GM10266 (cell line): ENCODE data around the gene SMIM12.

Source experiments
- DNase-seq: peaks from one replicate; pipeline ENCODE4 v3.0.0; 2012; ENCODE audit errors: extremely low spot score
- TF ChIP-seq, protein P1 (sequence below): IDR thresholded peaks from 2 replicates; pipeline ENCODE4 v1.5.1; 2012; ENCODE audit warnings: mild to moderate bottlenecking, low read depth; ENCODE audit not compliant: control insufficient read depth, insufficient read depth; ENCODE audit errors: missing control alignments

The SMIM12 gene

DNA sequence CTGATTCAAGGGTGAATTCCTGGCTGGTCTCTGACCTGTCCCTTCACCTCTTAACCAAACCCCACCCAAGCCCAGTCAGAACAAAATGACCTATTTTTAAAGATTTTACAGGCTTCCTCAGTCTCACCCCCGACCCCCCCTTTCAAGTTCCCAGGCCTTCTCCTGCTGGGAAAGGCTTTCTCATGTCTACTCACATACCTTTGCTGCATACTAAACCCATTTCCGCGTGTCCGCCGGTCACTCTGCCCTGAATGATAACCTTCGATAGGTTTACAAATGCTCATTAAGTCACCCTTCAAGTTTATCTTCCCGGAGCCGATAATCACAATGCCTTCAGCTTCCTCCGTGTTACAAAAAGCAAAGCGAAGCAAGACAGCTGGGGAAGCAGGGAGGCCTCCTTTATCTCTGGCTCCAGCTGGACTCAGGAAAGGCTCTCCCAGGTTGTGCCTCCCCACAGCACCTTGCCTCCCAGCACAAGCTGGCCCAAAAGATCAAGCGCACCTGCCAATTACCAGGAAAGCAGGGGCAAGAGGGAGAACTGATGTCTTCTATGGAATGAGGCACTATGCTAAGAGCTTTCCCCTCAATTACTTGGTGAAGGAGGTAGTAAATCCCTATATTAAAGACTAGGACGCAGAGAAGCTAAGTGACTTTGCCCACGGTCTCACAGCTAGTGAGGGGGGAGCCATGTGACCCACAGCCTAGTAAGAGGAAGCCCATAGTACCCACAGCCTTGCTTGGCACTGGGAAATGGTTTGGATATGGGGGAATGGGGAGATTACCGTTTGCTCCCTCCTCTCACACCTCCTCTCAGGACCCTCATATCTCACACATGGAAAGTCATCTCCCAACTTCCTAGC lies 15.9 kb downstream of the SMIM12 start:
- DNase-seq = no peak
- TF ChIP-seq, protein P1, sequence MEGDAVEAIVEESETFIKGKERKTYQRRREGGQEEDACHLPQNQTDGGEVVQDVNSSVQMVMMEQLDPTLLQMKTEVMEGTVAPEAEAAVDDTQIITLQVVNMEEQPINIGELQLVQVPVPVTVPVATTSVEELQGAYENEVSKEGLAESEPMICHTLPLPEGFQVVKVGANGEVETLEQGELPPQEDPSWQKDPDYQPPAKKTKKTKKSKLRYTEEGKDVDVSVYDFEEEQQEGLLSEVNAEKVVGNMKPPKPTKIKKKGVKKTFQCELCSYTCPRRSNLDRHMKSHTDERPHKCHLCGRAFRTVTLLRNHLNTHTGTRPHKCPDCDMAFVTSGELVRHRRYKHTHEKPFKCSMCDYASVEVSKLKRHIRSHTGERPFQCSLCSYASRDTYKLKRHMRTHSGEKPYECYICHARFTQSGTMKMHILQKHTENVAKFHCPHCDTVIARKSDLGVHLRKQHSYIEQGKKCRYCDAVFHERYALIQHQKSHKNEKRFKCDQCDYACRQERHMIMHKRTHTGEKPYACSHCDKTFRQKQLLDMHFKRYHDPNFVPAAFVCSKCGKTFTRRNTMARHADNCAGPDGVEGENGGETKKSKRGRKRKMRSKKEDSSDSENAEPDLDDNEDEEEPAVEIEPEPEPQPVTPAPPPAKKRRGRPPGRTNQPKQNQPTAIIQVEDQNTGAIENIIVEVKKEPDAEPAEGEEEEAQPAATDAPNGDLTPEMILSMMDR = no peak

DNA sequence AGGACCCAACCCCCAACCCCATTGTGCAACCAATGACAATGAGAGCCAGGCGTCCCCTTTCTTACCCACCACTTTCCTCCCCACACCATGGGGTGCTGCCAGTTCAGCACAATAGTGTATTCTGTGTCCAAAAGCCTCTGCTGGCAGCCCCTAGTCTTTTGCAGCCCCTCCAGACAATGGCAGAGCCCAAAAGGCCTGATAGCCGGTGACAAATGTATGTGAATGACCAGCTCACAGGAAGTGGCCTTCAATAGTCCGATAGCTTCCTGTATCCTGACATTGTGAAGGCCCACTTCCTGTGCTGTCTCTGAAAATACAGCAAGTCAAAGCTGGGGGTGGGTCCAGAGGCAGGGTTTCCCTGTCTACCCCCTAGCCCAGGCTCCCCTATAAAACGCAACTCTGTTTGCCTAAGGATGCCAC lies 16.6 kb downstream of the SMIM12 start:
- TF ChIP-seq, protein P1 = no peak
- DNase-seq = no peak

DNA sequence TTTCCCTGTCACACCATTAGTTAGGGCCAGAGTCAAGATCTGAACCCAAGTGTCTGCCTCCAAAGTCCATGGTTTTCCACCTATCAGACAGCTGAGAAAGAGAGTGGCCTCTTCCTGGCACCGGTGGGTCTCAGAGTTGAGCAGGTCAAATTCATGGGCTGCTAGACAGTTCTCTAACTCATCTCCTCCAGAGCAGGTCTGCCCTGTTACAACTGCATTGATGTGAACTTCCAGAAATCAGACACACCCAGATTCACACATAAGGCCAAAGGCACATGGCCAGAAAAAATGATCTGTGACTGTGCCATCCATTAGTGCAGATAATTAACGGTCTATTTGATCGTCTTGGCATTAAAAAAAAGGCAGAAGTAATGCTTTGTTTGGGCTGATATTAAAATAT lies 17.5 kb downstream of the SMIM12 start:
- no peak for DNase-seq
- TF ChIP-seq, protein P1 = no peak

DNA sequence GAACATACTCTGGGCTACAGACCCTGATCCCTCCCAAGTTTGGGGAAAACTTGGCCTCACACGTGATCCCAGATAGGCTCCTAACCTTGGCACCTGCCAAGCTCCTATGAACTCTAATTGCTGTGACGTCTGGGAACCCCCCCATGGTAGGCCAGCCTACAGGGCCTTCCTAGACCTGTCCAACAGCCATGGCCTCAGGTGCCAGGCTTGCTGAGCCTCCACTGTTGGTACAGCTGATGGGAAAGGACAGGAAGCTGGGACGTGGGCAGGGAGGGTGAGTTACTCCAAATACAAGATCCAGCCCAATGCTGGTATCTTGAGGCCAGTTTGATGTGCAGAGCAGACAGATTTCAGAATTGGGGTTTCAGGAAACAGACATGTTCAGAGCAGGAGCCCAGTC lies 19.1 kb downstream of the SMIM12 start:
- no peak for DNase-seq
- TF ChIP-seq, protein P1 = no peak

DNA sequence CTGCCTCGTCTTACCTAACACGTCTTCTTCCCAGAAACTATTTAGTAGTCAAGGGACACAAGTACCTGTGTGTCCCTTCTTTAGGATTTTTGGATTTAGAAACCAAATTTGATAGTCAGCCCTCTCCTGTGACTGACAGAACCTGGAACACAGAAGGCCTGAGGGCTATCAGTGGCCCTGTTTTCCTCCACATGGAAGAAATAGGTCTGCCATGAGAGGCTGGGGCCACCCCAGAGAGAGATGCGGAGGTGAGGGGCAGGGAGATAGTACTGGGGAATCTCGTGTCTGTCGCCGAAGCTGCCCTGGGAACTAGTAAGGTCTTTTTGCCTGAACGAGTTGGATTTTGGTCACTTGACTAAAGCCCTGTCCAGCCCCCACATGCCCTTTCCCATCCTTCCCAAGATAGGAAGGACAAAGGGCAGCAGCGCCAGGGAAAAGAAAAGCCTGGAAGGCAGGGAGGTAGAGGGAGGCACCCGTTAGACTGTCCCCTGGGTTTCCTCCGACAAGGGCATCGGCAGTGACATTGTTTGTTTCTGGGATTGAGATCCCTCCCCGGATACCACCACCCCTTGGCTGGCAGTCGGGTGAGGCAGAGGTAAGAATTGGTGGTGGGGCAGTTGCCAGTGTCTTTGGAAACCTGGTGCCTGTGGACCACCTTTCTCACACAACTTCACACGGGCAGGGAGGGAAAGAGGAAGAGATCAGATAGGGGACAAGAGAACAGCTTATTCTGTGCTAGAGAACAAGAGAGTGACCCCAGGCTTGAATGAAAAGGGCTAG lies 19.8 kb downstream of the SMIM12 start:
- TF ChIP-seq, protein P1 = no peak
- DNase-seq = no peak

DNA sequence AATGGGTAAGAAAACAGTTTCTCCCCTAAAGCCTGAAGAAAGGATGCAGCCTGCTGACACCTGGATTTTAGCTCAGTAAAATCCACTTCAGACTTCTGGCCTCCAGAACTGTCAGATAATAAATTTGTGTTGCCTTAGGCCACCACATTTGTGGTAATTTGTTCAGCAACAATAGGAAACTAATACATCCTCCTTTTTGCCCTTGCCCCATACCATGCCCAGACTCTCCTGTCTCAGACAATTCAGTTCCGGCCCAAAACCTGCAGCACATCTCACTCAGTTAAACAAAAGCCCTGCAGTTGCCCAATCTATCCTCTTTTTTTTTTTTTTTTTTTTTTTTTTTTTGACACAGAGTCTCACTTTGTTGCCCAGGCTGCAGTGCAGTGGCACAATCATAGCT lies 25.8 kb downstream of the SMIM12 start:
- DNase-seq = no peak

More for the DNA sequence above, 25.8 kb downstream of the SMIM12 start:
- TF ChIP-seq, protein P1 = no peak
